Superior temporal gyrus (tissue), 1 donor: ENCODE measurements around the gene UBE2G2.

Source experiments
- DNase-seq: peaks from one replicate; pipeline ENCODE4 v3.0.0-alpha.2; 2016; ENCODE audit errors: extremely low spot score

UBE2G2 gene

GRCh38 chr21:44764319-44765230 is 37.0 kb downstream of the UBE2G2 start:
- DNase-seq, result no peak

GRCh38 chr21:44763451-44764318 is 37.9 kb downstream of the UBE2G2 start:
- DNase-seq, result no peak

- no peak for DNase-seq
Observed at GRCh38 chr21:44763050-44763378, 38.6 kb downstream of the UBE2G2 start.

GRCh38 chr21:44762221-44763049 is 39.2 kb downstream of the UBE2G2 start:
- no peak for DNase-seq

GRCh38 chr21:44761747-44762208 is 39.8 kb downstream of the UBE2G2 start:
- DNase-seq, result no peak

DNA sequence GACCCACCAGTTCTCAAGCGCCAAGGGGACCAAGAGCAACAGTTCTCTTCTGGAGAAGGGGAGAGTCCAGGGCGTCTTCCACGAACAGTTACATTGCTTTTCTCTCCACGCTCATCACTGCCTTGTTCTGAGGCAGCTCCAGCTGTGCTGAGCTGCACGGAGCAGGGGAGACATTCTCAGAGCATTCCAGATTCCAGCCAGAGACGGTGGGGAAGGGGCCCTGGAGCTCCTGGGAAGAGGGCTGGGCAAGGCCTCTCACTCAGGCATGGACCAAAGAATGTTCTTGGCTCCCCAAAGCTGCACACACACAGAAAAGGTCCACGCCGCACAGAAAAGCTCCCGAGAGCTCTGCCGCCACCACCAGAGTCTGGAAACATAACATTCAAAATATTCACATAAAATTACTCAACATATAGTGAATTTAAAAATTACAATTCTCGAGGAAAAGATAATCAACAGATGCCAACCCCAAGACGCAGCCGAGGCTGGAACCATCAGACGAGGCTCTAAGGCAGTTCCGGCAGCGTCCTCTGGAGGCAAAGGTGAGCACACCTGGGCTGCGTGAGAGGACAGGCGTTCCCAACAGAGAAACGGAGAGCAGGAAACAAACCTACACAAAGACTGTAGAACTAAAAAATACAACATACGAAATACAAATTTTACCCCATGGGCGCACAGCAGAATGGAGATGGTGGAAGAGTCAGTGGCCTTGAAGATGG is 40.5 kb downstream of the UBE2G2 start:
- DNase-seq, result no peak

- no peak for DNase-seq
Observed at GRCh38 chr21:44760376-44760775, 41.2 kb downstream of the UBE2G2 start.

DNA sequence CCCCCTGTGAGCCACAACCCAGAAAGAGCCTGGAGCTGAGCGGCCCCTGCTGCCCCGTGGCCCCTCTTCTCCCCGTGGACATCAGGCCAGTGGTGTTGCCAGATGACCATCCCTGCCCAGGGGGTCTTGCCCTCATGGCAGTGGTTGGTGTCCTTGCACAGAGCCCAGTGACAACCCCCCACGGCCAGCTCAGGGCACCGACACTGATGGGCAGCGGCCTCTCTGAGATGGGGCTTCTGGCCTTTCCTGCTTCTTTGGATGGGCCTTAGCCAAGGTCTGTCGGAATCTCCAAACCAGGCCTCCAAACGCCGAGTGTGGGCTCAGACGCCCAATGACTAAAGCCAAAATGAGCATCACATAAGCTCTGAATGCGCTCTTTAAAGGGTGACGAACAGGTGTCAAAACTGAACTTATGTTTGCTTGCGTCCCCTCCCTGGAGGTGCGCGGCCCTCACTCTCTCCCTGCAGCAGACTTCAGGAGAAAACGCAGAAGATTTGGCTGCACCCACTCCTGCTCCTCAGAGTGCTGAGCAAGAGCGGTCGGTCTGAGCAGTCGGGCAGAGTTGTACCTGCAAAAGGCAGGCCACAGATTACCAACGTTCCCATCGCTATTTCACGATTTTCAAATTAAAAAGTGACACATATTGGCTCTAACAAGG is 41.9 kb downstream of the UBE2G2 start:
- DNase-seq, result no peak

GRCh38 chr21:44758781-44759627 is 42.6 kb downstream of the UBE2G2 start:
- DNase-seq, result no peak

DNA sequence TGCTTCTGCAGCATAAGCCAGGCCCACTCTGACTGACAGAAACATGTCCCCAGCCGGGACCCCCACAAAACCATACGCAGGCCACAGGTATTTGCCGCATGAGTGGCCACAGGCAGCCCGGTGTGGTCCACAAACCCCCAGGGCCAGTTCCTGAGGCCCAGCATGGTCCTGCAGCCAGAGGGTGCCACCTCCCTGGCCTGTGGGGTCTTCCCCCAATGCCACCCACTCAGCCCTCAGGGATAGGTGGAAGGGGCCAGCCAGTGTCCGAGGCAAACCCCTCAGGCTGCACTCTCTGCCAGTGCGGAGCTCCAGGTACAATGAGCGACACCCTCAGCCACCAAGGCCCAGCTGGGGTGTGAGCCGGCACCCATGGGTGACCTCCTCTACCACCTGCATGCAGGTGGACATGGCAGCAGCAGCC is 43.5 kb downstream of the UBE2G2 start:
- DNase-seq, result no peak

- no peak for DNase-seq
Observed at GRCh38 chr21:44757731-44758130, 43.9 kb downstream of the UBE2G2 start.

GRCh38 chr21:44756423-44757185 is 45.0 kb downstream of the UBE2G2 start:
- no peak for DNase-seq

GRCh38 chr21:44755227-44755626 is 46.4 kb downstream of the UBE2G2 start:
- DNase-seq, result no peak

DNA sequence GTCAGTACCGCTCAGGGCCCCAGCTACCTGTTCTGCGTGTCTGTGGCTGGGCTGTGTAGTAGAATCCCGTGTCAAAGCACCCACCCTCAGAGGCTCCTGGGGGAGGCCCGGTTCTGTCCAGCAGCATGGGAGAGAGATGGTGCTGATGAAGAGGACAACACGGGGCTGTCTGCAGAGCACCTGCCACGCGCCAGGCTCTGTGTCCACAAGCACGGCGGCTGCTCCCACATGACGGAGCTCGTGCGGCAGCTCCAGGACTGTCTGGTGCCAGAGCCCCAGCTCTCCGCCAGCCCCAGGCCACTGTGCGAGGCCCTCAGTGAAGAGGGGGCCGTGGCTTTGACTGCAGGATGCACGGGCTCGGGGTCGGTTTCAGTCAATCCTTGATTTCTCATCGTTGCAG is 48.3 kb downstream of the UBE2G2 start:
- DNase-seq, result no peak

GRCh38 chr21:44752671-44753235 is 48.9 kb downstream of the UBE2G2 start:
- DNase-seq, result no peak

DNA sequence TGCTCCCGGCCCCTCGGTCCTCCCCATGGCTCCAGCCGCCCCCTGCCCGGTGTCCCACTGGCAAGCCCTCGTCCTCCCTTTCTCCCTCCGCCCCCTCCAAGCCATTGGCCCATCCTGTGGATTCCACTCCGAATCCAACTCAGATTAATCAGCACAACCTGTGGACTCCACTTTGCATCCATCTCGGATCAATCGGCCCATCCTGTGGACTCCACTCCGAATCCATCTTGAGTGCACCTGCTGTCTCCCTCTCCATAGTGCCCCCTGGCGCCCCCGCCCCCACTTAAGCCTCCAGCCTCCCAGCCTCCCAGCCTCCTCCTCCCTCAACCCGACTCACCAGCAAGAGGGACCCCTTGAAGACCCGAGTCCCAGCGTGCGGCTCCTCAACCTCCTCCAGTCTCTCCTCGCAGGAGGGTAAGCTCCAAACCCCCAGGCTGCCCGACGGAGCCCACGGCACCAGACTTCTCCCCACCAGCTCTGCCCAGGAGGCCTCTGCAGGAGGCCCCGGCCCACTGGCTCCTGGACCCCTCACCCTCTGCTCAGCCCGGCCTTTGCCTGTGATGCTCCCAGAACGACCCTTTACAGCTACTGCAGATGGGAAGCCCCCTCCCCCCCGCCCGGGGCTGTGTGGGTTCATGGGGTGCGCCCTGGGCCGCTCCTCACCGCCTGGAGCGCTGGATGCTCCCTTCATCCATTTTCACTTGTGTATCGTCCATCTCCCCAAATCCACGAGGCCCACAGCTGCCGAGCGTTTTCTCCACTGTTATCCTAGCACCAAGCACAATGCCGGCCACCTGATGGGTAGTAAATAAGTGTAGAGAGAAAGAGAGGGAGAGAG is 49.6 kb downstream of the UBE2G2 start:
- DNase-seq, result no peak

GRCh38 chr21:44751186-44751798 is 50.3 kb downstream of the UBE2G2 start:
- no peak for DNase-seq
